Neuronal stem cell (in vitro differentiated cells): ENCODE results near the gene TRAK1.
A peak's percentile ranks its signal among the peaks of the same experiment; 100 is the strongest.
"Not testable (repeated sequence)": the region's sequence is repeated elsewhere in the genome, so short reads cannot be mapped to it uniquely, and the experiment has no call there.

Experiments used
- DNase-seq: peaks from one replicate; pipeline ENCODE4 v3.0.0-alpha.2; 2013; ENCODE audit warnings: low spot score
- H2AFZ ChIP-seq: one replicate; pipeline ENCODE4 v1.6.1; 2013; ENCODE audit warnings: mild to moderate bottlenecking, low read length, inconsistent platforms
- H2AK5ac ChIP-seq: 2 replicates; pipeline ENCODE4 v1.6.1; 2013; ENCODE audit warnings: low read depth, mild to moderate bottlenecking, inconsistent platforms, low read length, moderate library complexity, mixed read lengths
- H2BK120ac ChIP-seq: 2 replicates; pipeline ENCODE4 v1.6.1; 2013; ENCODE audit warnings: low read depth, mild to moderate bottlenecking, inconsistent platforms, low read length, moderate library complexity, mixed read lengths
- H2BK12ac ChIP-seq: one replicate; pipeline ENCODE4 v1.6.1; 2013; ENCODE audit warnings: low read length, inconsistent platforms
- H2BK15ac ChIP-seq: 2 replicates; pipeline ENCODE4 v1.6.1; 2013; ENCODE audit warnings: mild to moderate bottlenecking, low read length, inconsistent platforms, mixed read lengths
- H2BK5ac ChIP-seq: one replicate; pipeline ENCODE4 v1.6.1; 2013; ENCODE audit warnings: inconsistent platforms, mild to moderate bottlenecking, low read length, moderate library complexity
- H3K14ac ChIP-seq: one replicate; pipeline ENCODE4 v1.6.1; 2013; ENCODE audit warnings: low read length, inconsistent platforms
- H3K18ac ChIP-seq: 2 replicates; pipeline ENCODE4 v1.6.1; 2013; ENCODE audit warnings: low read length, inconsistent platforms
- H3K23ac ChIP-seq: 2 replicates; pipeline ENCODE4 v1.6.1; 2013; ENCODE audit warnings: low read depth, mild to moderate bottlenecking, mixed read lengths, low read length, inconsistent platforms; ENCODE audit not compliant: poor library complexity
- H3K27ac ChIP-seq: replicated peaks from 3 replicates; pipeline ENCODE4 v1.5.1; 2013; ENCODE audit warnings: low read length, inconsistent platforms
- H3K27me3 ChIP-seq, 3 experiments: 2 replicates each; pipeline ENCODE4 v1.6.1; 2013; ENCODE audit warnings: low read length in 3 of 3, mild to moderate bottlenecking in 2 of 3, inconsistent platforms in 1 of 3, low read depth in 1 of 3, mixed read lengths in 1 of 3, moderate library complexity in 1 of 3; ENCODE audit not compliant: control insufficient read depth in 3 of 3, insufficient read depth in 3 of 3
- H3K36me3 ChIP-seq, 2 donors: replicated peaks in 1 of 2; 2 replicates each; pipeline ENCODE4 v1.6.1; 2013; ENCODE audit warnings: low read length in 2 of 2; ENCODE audit not compliant: control insufficient read depth in 2 of 2, insufficient read depth in 2 of 2
- H3K4ac ChIP-seq: 2 replicates; pipeline ENCODE4 v1.6.1; 2013; ENCODE audit warnings: inconsistent platforms, mild to moderate bottlenecking, low read length, moderate library complexity
- H3K4me1 ChIP-seq, 2 donors: 1 replicate in 1 of 2; 2 replicates in 1 of 2; pipeline ENCODE4 v1.6.1; 2013; ENCODE audit warnings: low read length in 2 of 2, low read depth in 1 of 2; ENCODE audit not compliant: control insufficient read depth in 2 of 2, insufficient read depth in 1 of 2
- H3K4me2 ChIP-seq: one replicate; pipeline ENCODE4 v1.6.1; 2013; ENCODE audit warnings: mild to moderate bottlenecking, low read length, inconsistent platforms; ENCODE audit not compliant: insufficient read depth, poor library complexity, severe bottlenecking
- H3K4me3 ChIP-seq, 2 donors: 2 replicates each; pipeline ENCODE4 v1.5.1; 2013; ENCODE audit warnings: low read length in 2 of 2, mild to moderate bottlenecking in 2 of 2, inconsistent platforms in 1 of 2, moderate library complexity in 1 of 2
- H3K79me1 ChIP-seq: one replicate; pipeline ENCODE4 v1.6.1; 2013; ENCODE audit warnings: low read depth, mild to moderate bottlenecking, inconsistent platforms, low read length, moderate library complexity
- H3K9ac ChIP-seq: one replicate; pipeline ENCODE4 v1.6.1; 2013; ENCODE audit warnings: mild to moderate bottlenecking, low read depth, low read length, inconsistent platforms; ENCODE audit not compliant: poor library complexity
- H3K9me3 ChIP-seq, 2 donors: replicated peaks in 1 of 2; 2 replicates each; pipeline versions ENCODE3 to v1.6.1; 2013; ENCODE audit warnings: low read length in 2 of 2, mild to moderate bottlenecking in 2 of 2, inconsistent platforms in 1 of 2, low read depth in 1 of 2, mixed read lengths in 1 of 2, moderate library complexity in 1 of 2; ENCODE audit not compliant: control insufficient read depth in 2 of 2, insufficient read depth in 1 of 2
- H4K8ac ChIP-seq: one replicate; pipeline ENCODE4 v1.6.1; 2013; ENCODE audit warnings: low read depth, mild to moderate bottlenecking, inconsistent platforms, low read length, moderate library complexity
- H4K91ac ChIP-seq: one replicate; pipeline ENCODE4 v1.6.1; 2013; ENCODE audit warnings: low read length, low read depth, mild to moderate bottlenecking, inconsistent platforms; ENCODE audit not compliant: poor library complexity
- WGBS, 2 donors: extraction: QIAGEN DNeasy Blood & Tissue Kit; methylation state at CpG; one replicate each; pipeline ENCODE4 v1.1.7; 2013; ENCODE audit warnings: missing lambda C conversion rate in 2 of 2, mixed read lengths in 1 of 2; ENCODE audit not compliant: insufficient read length in 2 of 2, insufficient replicate concordance in 1 of 2; ENCODE audit errors: extremely low coverage in 2 of 2; 5-methylcytosine and 5-hydroxymethylcytosine counted together

The TRAK1 gene

GRCh38 chr3:42048526-42048925, 42.6 kb upstream of the TRAK1 start:
- not testable (repeated sequence) for H3K23ac ChIP-seq, H2AFZ ChIP-seq, H2BK120ac ChIP-seq, H3K27me3 ChIP-seq, H2BK15ac ChIP-seq, H3K9ac ChIP-seq, H2BK5ac ChIP-seq, H4K8ac ChIP-seq, H2BK12ac ChIP-seq, H3K14ac ChIP-seq, H3K9me3 ChIP-seq, H3K18ac ChIP-seq, H3K4ac ChIP-seq, H3K79me1 ChIP-seq, H2AK5ac ChIP-seq, H3K27ac ChIP-seq, DNase-seq, H3K36me3 ChIP-seq, H3K4me3 ChIP-seq, H3K4me2 ChIP-seq, H4K91ac ChIP-seq
- peaks cover 23 to 39% of the 10 kb centered on the region in 2 donors for H3K4me1 ChIP-seq
- WGBS, 2 donors: no CpG with 5 or more reads among the region's 4 CpGs

GRCh38 chr3:42050126-42050525, 41.0 kb upstream of the TRAK1 start:
- no peak overlapping the region for H2BK120ac ChIP-seq
- H3K4me1 ChIP-seq: peaks cover 26 to 39% of the 10 kb centered on the region in 2 donors
- WGBS, 2 donors: no CpG with 5 or more reads among the region's 6 CpGs

GRCh38 chr3:42051384-42052131, 39.6 kb upstream of the TRAK1 start:
- no peak overlapping the region for H3K4me3 ChIP-seq
- WGBS, 2 donors: no CpG with 5 or more reads among the region's 4 CpGs

More at GRCh38 chr3:42050126-42050525, 41.0 kb upstream of the TRAK1 start:
- Histone ChIP-seq H3K36me3 (no peaks in the 10 kb centered on the region), H3K14ac (no peak overlapping the region), H4K8ac (no peak overlapping the region), H4K91ac (no peak overlapping the region), H2BK5ac (no peak overlapping the region), H2AFZ (no peak overlapping the region), H3K9me3 (no peaks in the 10 kb centered on the region), H3K9ac (no peak overlapping the region), H3K4ac (no peak overlapping the region), H2BK15ac (no peak overlapping the region), H3K4me3 (no peak overlapping the region), H3K4me2 (no peak overlapping the region), H3K79me1 (peaks cover 3% of the 10 kb centered on the region), H3K27me3 (no peaks in the 10 kb centered on the region), H3K18ac (no peak overlapping the region), H2BK12ac (no peak overlapping the region), H2AK5ac (no peak overlapping the region), H3K23ac (no peak overlapping the region), H3K27ac (no peak overlapping the region)
- no peak for DNase-seq

GRCh38 chr3:42052132-42052483, 39.0 kb upstream of the TRAK1 start:
- Histone ChIP-seq H3K4me3 (no peak overlapping the region), H3K4ac (no peak overlapping the region), H3K14ac (no peak overlapping the region), H4K8ac (no peak overlapping the region), H3K27ac (peak overlapping the region; percentile 75), H2AFZ (no peak overlapping the region), H2BK15ac (no peak overlapping the region), H3K4me2 (no peak overlapping the region), H3K79me1 (peaks cover 5% of the 10 kb centered on the region), H4K91ac (no peak overlapping the region), H2AK5ac (no peak overlapping the region), H2BK120ac (no peak overlapping the region), H3K36me3 (no peaks in the 10 kb centered on the region), H3K4me1 (peaks cover 23 to 43% of the 10 kb centered on the region in 2 donors), H3K9ac (no peak overlapping the region), H3K23ac (no peak overlapping the region), H2BK12ac (no peak overlapping the region), H2BK5ac (no peak overlapping the region), H3K27me3 (no peaks in the 10 kb centered on the region), H3K18ac (no peak overlapping the region), H3K9me3 (no peaks in the 10 kb centered on the region)
- no peak for DNase-seq
- WGBS, 2 donors: no CpG with 5 or more reads among the region's 2 CpGs

More at GRCh38 chr3:42051384-42052131, 39.6 kb upstream of the TRAK1 start:
- Histone ChIP-seq H3K79me1 (peaks cover 3% of the 10 kb centered on the region), H3K36me3 (no peaks in the 10 kb centered on the region), H2BK15ac (no peak overlapping the region), H3K4ac (no peak overlapping the region), H3K14ac (no peak overlapping the region), H3K27ac (no peak overlapping the region), H3K4me2 (no peak overlapping the region), H3K4me1 (peaks cover 20 to 39% of the 10 kb centered on the region in 2 donors), H3K9me3 (no peaks in the 10 kb centered on the region), H2BK12ac (no peak overlapping the region), H3K27me3 (no peaks in the 10 kb centered on the region), H3K18ac (no peak overlapping the region), H4K91ac (no peak overlapping the region), H2BK120ac (no peak overlapping the region), H3K9ac (no peak overlapping the region), H3K23ac (no peak overlapping the region), H2BK5ac (no peak overlapping the region), H2AK5ac (no peak overlapping the region), H2AFZ (no peak overlapping the region), H4K8ac (no peak overlapping the region)
- no peak for DNase-seq
